GM18870 (cell line): ENCODE results near the gene LCMT1.

Experiments used
- ATAC-seq: cut with Tn5 transposase; IDR thresholded peaks from one replicate; pipeline ENCODE4 v1.9.1; 2021; ENCODE audit warnings: moderate library complexity; ENCODE audit not compliant: unreplicated experiment

LCMT1 gene

GRCh38 chr16:25187491-25187795, 75.9 kb downstream of the LCMT1 start:
- ATAC-seq = no peak

GRCh38 chr16:25189305-25189704, 77.8 kb downstream of the LCMT1 start:
- no peak for ATAC-seq

GRCh38 chr16:25192096-25192495, 80.6 kb downstream of the LCMT1 start:
- ATAC-seq = no peak

GRCh38 chr16:25194273-25194878, 82.8 kb downstream of the LCMT1 start:
- no peak for ATAC-seq

- ATAC-seq = no peak
These were observed 86.5 kb downstream of the LCMT1 start for GRCh38 chr16:25198021-25198420.

- no peak for ATAC-seq
These were observed 87.9 kb downstream of the LCMT1 start for GRCh38 chr16:25199457-25199856.

- ATAC-seq = no peak
These were observed 99.2 kb downstream of the LCMT1 start for GRCh38 chr16:25210758-25211157.

- no peak for ATAC-seq
These were observed 101.1 kb downstream of the LCMT1 start for GRCh38 chr16:25212636-25213035.

- no peak for ATAC-seq
These were observed 102.3 kb downstream of the LCMT1 start for GRCh38 chr16:25213709-25214397.

- no peak for ATAC-seq
These were observed 105.6 kb downstream of the LCMT1 start for GRCh38 chr16:25217112-25217511.

GRCh38 chr16:25217921-25218320, 106.4 kb downstream of the LCMT1 start:
- no peak for ATAC-seq

- ATAC-seq = no peak
These were observed 107.7 kb downstream of the LCMT1 start for GRCh38 chr16:25219070-25219737.

GRCh38 chr16:25222959-25223358, 111.4 kb downstream of the LCMT1 start:
- ATAC-seq = no peak

- ATAC-seq = no peak
These were observed 112.4 kb downstream of the LCMT1 start for GRCh38 chr16:25223964-25224363.

GRCh38 chr16:25224731-25225319, 113.3 kb downstream of the LCMT1 start:
- no peak for ATAC-seq
